Measurements from ENCODE around the gene EBF4.

GRCh38 chr20:2799271-2799670, 106.7 kb downstream of the EBF4 start:
- TF ChIP-seq EZH2 (IDR thresholded peaks at IDR 0.05; ENCODE audit: borderline replicate concordance, low read length) (no peak), CTCF (conservative IDR thresholded peaks at IDR 0.05 in 1 of 2, IDR thresholded peaks at IDR 0.05 in 1 of 2; ENCODE audit: extremely low read depth in 1 of 2, insufficient read depth in 1 of 2, low read depth in 1 of 2, low read length in 2 of 2) (no peak)

Data from mammary epithelial cell (primary cell).